T-helper 1 cell treated with Interleukin-12 subunit alpha and Interleukin-12 subunit beta and Interleukin-4 antibody, amounts not matched to agents 30 ng/mL and 1 ng/mL, for 36 hours (primary cell): ENCODE data around the gene BLOC1S1. TPM values are rescaled to one million over a fixed set of nuclear protein-coding genes. Genes with fewer than 3 reads are reported as not detected.

ENCODE experiments used
- intact Hi-C: fragments of 100-400 bp; cut with micrococcal nuclease; formaldehyde crosslinking; loops from one replicate; pipeline ENCODE4 v1.15.1; 2024
- total RNA-seq: library from RNA; stranded (reverse); gene quantifications from 2 replicates; pipeline ENCODE4 v1.2.3, GENCODE V29; 2022

Gene BLOC1S1
- total RNA-seq = 115 and 123 TPM in 2 replicates

- intact Hi-C loops = loop anchor here (1.0 to 10.0 kb wide), 14 partner anchors 8 to 1989 kb away; partner anchors contain the start of genes CALCOCO1, CD63, DNAJC14 and ITGA5
These were observed at the start of gene BLOC1S1 for GRCh38 chr12:55715833-55716581. TSS of gene BLOC1S1 (plus strand) at chr12:55716046. CDS start at chr12:55716052, 6 bp downstream.

GRCh38 chr12:55666508-55666907, 49.3 kb upstream of the BLOC1S1 start:
- intact Hi-C loops = no loop called here

GRCh38 chr12:55670276-55670675, 45.6 kb upstream of the BLOC1S1 start:
- intact Hi-C loops = no loop called here

- intact Hi-C loops = no loop called here
These were observed 44.1 kb upstream of the BLOC1S1 start for GRCh38 chr12:55671746-55672145.

- intact Hi-C loops = no loop called here
These were observed 42.2 kb upstream of the BLOC1S1 start for GRCh38 chr12:55673638-55674037.

- intact Hi-C loops = no loop called here
These were observed 40.2 kb upstream of the BLOC1S1 start for GRCh38 chr12:55675666-55676065.

- intact Hi-C loops = no loop called here
These were observed 39.1 kb upstream of the BLOC1S1 start for GRCh38 chr12:55676707-55677106.

- intact Hi-C loops = no loop called here
These were observed 36.2 kb upstream of the BLOC1S1 start for GRCh38 chr12:55679691-55680090.

- intact Hi-C loops = no loop called here
These were observed 34.4 kb upstream of the BLOC1S1 start for GRCh38 chr12:55681142-55682077.

- intact Hi-C loops = no loop called here
These were observed 33.6 kb upstream of the BLOC1S1 start for GRCh38 chr12:55682087-55682796.

GRCh38 chr12:55683676-55684075, 32.2 kb upstream of the BLOC1S1 start:
- intact Hi-C loops = no loop called here

- intact Hi-C loops = no loop called here
These were observed 31.0 kb upstream of the BLOC1S1 start for GRCh38 chr12:55684761-55685370.

GRCh38 chr12:55685671-55686070, 30.2 kb upstream of the BLOC1S1 start:
- intact Hi-C loops = no loop called here

- intact Hi-C loops = no loop called here
These were observed 29.4 kb upstream of the BLOC1S1 start for GRCh38 chr12:55686366-55687010.

- intact Hi-C loops = no loop called here
These were observed 28.1 kb upstream of the BLOC1S1 start for GRCh38 chr12:55687746-55688145.

- intact Hi-C loops = no loop called here
These were observed 26.9 kb upstream of the BLOC1S1 start for GRCh38 chr12:55688716-55689655.

- intact Hi-C loops = no loop called here
These were observed 23.1 kb upstream of the BLOC1S1 start for GRCh38 chr12:55692631-55693322.

GRCh38 chr12:55693323-55694187, 22.3 kb upstream of the BLOC1S1 start:
- intact Hi-C loops = no loop called here
